ENCODE results near the gene ABHD14A. TPM values are rescaled to one million over a fixed set of nuclear protein-coding genes. Genes with fewer than 3 reads are reported as not detected.
"Not testable (repeated sequence)": the region's sequence is repeated elsewhere in the genome, so short reads cannot be mapped to it uniquely, and the experiment has no call there.

The ABHD14A gene
- total and polyA plus RNA-seq, 5 donors, result 19.9 to 43.3 (median 23.9) TPM

DNA sequence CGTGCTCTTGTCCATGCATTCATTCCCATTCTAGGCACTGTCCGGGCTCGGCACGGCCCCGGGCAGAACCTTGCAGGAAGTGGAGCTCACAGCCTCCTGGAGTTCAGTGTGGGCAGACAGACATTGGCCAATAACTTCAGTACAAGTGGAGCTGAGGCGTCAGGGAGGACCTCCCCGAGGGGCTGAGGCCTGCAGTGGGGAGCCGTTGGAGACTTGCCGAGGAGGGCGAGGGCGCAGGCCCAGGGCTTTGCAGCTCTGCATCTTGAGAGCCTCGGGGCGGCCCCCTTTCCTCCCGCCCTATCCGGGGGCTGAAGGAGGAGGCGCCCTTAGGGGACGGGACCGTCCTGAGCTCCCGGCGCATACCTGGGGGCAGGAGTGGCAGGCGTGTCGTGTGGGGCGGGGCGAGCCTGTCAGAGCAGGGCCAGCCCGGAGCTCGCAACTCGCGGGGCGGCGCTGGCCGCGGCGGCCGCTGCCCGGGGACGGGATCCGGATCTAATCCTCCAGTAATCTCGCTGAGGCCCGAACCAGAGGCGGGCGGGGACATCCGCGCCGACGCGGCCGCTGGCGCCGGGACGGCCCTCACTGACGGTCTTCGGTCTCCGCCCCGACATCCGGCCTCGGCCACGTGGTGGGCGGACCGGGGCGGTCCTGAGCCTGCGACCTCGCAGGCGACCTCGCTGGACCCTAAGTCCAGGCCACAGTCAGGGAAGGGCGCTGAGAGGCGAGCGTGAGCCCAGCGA is 8.1 kb downstream of the ABHD14A start, which contains the start of gene ACY1:
Gene ACY1 (plus strand): TSS at position 698 of the 740 bp plus-strand sequence. CDS start 530 bp downstream, outside the sequence.
- Histone ChIP-seq H3K4me1 (ENCODE audit: control insufficient read depth, insufficient read depth, low read length) (peaks cover 3% of the 10 kb centered on the region), H3K4me3 (ENCODE audit: low read length) (peak within 1 kb of the TSS; percentile 46), H3K27me3 (ENCODE audit: control insufficient read depth, insufficient read depth) (no peaks in the 10 kb centered on the region), H3K9me3 (ENCODE audit: control insufficient read depth, low read length) (no peaks in the 10 kb centered on the region), H3K27ac (ENCODE audit: low read length) (peak within 1 kb of the TSS; percentile 89)
- peak; percentile 93 to 94 for ATAC-seq
- intact Hi-C loops (cut with DNase I), result no loop called here
- DNase-seq, result peak; percentile 92 to 97 (median 96)
- under 1% methylated on average over 68 of the region's 68 CpGs for WGBS

GRCh38 chr3:51983578-51984268 is 8.9 kb downstream of the ABHD14A start:
- no peaks in the 10 kb centered on the region for H3K27me3 ChIP-seq (ENCODE audit: control insufficient read depth, insufficient read depth)
- intact Hi-C loops (cut with DNase I), result no loop called here
- no peak for DNase-seq
- no peak for ATAC-seq
- peaks cover 3% of the 10 kb centered on the region for H3K4me1 ChIP-seq (ENCODE audit: control insufficient read depth, insufficient read depth, low read length)
- H3K27ac ChIP-seq (ENCODE audit: low read length), result peak overlapping the region; percentile 89
- H3K9me3 ChIP-seq (ENCODE audit: control insufficient read depth, low read length), result no peaks in the 10 kb centered on the region
- peak overlapping the region; percentile 46 for H3K4me3 ChIP-seq (ENCODE audit: low read length)
- WGBS, result 75% methylated on average over 22 of the region's 22 CpGs

DNA sequence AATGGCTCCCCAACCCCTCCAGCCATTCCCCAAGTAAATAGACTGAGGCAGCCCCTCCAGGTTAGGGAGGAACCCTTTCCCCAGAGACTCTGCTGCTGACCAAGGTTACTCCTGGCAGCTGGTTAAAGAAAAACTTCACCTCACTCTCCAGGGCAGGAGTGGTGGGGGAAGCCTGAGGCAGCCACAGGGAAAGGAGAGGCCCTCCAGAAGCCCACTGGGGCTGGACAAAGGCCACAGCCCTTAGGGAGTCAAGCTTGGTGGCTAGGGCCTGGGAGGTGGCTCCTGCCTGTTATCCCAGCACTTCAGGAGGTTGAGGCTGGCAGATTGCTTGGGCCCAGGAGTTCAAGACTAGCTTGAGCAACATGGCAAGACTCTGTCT is 9.4 kb downstream of the ABHD14A start:
- H3K27ac ChIP-seq (ENCODE audit: low read length), result peak overlapping the region; percentile 89

DNA sequence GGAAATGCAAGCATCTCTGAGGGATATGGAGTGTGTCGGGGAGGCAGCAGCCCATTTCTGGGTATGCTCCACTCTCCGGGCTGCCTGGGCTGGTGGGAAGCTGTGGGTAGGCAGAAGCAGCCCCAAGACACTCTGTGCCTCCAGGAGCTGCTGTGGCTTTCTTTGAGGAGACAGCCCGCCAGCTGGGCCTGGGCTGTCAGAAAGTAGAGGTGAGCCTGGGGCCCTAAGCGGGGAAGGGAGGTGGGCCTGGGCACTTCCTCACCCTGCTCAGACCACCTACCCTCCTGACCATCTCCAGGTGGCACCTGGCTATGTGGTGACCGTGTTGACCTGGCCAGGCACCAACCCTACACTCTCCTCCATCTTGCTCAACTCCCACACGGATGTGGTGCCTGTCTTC is 10.2 kb downstream of the ABHD14A start:
- intact Hi-C loops (cut with DNase I), result no loop called here
- H3K9me3 ChIP-seq (ENCODE audit: control insufficient read depth, low read length), result no peaks in the 10 kb centered on the region
- ATAC-seq, result no peak
- peaks cover 6% of the 10 kb centered on the region for H3K4me1 ChIP-seq (ENCODE audit: control insufficient read depth, insufficient read depth, low read length)
- no peak overlapping the region for H3K4me3 ChIP-seq (ENCODE audit: low read length)
- DNase-seq, result no peak
- no peak overlapping the region for H3K27ac ChIP-seq (ENCODE audit: low read length)
- 85% methylated on average over 6 of the region's 6 CpGs for WGBS
- no peaks in the 10 kb centered on the region for H3K27me3 ChIP-seq (ENCODE audit: control insufficient read depth, insufficient read depth)

More for the DNA sequence above, 9.4 kb downstream of the ABHD14A start:
- Histone ChIP-seq H3K27me3 (ENCODE audit: control insufficient read depth, insufficient read depth) (no peaks in the 10 kb centered on the region), H3K9me3 (ENCODE audit: control insufficient read depth, low read length) (no peaks in the 10 kb centered on the region), H3K4me1 (ENCODE audit: control insufficient read depth, insufficient read depth, low read length) (peaks cover 3% of the 10 kb centered on the region), H3K4me3 (ENCODE audit: low read length) (no peak overlapping the region)
- ATAC-seq (no peak), DNase-seq (no peak)
- intact Hi-C loops (cut with DNase I), result no loop called here

DNA sequence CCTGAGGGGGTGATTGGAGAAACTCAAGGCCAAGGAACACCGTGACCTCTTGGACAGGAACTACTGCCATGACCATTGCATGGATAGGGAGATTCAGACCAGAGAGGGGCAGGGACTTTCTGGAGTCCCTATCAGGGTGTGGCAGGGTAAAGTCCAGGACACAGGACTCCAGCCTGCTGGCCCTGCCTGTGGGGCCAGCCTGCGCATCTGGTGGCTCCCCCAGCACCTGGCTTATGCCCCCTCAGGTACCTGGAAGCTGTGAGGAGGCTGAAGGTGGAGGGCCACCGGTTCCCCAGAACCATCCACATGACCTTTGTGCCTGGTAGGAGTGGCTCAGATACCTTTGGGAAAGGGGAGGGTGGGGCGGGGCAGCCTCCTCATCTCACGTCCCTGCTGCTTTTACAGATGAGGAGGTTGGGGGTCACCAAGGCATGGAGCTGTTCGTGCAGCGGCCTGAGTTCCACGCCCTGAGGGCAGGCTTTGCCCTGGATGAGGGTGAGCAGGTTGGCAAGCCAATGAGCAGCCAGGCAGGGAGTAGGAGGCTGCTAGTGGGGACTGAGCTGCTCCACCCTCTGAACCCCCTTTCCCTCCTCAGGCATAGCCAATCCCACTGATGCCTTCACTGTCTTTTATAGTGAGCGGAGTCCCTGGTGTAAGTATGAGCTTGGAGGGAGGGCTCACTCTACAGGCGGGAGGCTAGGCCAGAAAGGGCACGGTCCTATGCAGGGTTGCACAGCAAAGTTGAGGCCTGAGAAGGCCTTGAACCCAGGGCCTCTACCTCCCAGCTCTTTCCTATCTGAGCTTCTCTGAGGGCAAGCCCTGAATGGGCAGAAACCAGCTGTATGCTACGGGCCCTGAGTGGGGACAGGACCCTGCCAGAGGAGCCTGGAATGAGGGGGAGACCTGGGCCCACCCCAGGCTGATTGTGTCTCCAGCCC is 11.4 kb downstream of the ABHD14A start:
- DNase-seq (peak in 1 of 3 donors; percentile 11), ATAC-seq (no peak)
- no peak overlapping the region for H3K4me3 ChIP-seq (ENCODE audit: low read length)
- H3K9me3 ChIP-seq (ENCODE audit: control insufficient read depth, low read length), result no peaks in the 10 kb centered on the region
- 84% methylated on average over 12 of the region's 12 CpGs for WGBS
- intact Hi-C loops (cut with DNase I), result no loop called here
- no peak overlapping the region for H3K27ac ChIP-seq (ENCODE audit: low read length)
- no peaks in the 10 kb centered on the region for H3K27me3 ChIP-seq (ENCODE audit: control insufficient read depth, insufficient read depth)
- H3K4me1 ChIP-seq (ENCODE audit: control insufficient read depth, insufficient read depth, low read length), result peaks cover 6% of the 10 kb centered on the region

- no peaks in the 10 kb centered on the region for H3K9me3 ChIP-seq (ENCODE audit: control insufficient read depth, low read length)
- 89% methylated on average over 7 of the region's 7 CpGs for WGBS
- DNase-seq, result no peak
- no peak overlapping the region for H3K27ac ChIP-seq (ENCODE audit: low read length)
- H3K27me3 ChIP-seq (ENCODE audit: control insufficient read depth, insufficient read depth), result no peaks in the 10 kb centered on the region
- intact Hi-C loops (cut with DNase I), result no loop called here
- peaks cover 3% of the 10 kb centered on the region for H3K4me1 ChIP-seq (ENCODE audit: control insufficient read depth, insufficient read depth, low read length)
- ATAC-seq, result no peak
- no peak overlapping the region for H3K4me3 ChIP-seq (ENCODE audit: low read length)
Measured at GRCh38 chr3:51987568-51987967, 12.7 kb downstream of the ABHD14A start.

- Histone ChIP-seq H3K27me3 (ENCODE audit: control insufficient read depth, insufficient read depth) (no peaks in the 10 kb centered on the region), H3K27ac (ENCODE audit: low read length) (no peak overlapping the region), H3K4me1 (ENCODE audit: control insufficient read depth, insufficient read depth, low read length) (peaks cover 3% of the 10 kb centered on the region), H3K4me3 (ENCODE audit: low read length) (no peak overlapping the region), H3K9me3 (ENCODE audit: control insufficient read depth, low read length) (no peaks in the 10 kb centered on the region)
- DNase-seq (peak in 1 of 3 donors; percentile 42), ATAC-seq (no peak)
- WGBS, result 78% methylated on average over 15 of the region's 15 CpGs
- intact Hi-C loops (cut with DNase I), result no loop called here
Measured at GRCh38 chr3:51988286-51989146, 13.7 kb downstream of the ABHD14A start.

DNA sequence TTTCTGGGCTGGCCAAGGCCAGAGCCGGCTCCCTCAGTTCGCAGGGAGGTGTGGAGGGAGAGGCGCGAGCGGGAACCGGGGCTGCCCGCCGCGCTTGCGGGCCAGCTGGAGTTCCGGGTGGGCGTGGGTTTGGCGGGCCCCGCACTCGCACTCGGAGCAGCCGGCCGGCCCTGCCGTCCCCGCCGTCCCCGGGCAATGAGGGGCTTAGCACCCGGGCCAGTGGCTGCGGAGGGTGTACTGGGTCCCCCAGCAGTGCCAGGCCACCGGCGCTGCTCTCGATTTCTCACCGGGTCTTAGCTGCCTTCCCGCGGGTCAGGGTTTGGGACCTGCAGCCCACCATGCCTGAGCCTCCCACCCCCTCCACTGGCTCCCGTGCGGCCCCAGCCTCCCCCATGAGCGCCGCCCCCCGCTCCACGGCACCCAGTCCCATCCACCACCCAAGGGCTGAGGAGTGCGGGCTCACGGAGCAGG is 15.7 kb downstream of the ABHD14A start:
- intact Hi-C loops (cut with DNase I); H3K27ac ChIP-seq (ENCODE audit: low read length): not testable (repeated sequence)

DNA sequence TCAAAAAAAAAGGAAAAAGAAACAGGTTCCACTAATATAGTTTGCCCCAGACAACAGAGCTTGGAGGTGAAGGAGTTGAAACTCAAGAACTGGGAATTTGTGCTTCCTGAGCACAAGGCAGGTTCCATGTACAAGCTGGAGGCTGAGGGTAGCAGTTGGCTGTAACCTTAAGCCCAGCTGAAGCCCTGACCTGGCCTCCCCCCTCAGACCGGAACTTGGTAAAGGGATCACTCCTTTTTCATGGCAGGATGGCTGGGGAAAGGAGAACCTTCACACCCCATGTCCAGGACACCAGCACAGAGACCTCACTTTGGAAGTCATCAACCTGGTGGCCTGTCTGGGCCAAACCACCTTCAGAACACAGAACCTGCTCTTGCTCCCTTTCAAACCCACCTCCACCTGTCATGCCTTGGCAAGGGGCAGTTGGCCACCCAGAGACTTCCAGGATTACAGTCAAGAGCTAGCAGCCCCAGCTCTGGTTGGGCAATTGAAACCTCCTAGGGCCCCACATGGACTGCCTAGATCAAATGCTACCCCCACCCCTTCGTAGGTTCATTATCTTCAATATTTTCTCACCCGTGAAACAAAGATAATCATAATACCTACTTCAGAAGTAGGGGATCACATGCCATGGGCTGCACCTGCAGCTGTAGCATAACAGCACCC is 17.3 kb downstream of the ABHD14A start:
- H3K9me3 ChIP-seq (ENCODE audit: control insufficient read depth, low read length), result no peaks in the 10 kb centered on the region
- WGBS, result 71% methylated on average over 3 of the region's 3 CpGs
- peaks cover 11% of the 10 kb centered on the region for H3K4me1 ChIP-seq (ENCODE audit: control insufficient read depth, insufficient read depth, low read length)
- DNase-seq, result no peak
- ATAC-seq, result no peak
- no peak overlapping the region for H3K4me3 ChIP-seq (ENCODE audit: low read length)
- no peak overlapping the region for H3K27ac ChIP-seq (ENCODE audit: low read length)
- intact Hi-C loops (cut with DNase I), result no loop called here
- no peaks in the 10 kb centered on the region for H3K27me3 ChIP-seq (ENCODE audit: control insufficient read depth, insufficient read depth)

More for the DNA sequence above, 15.7 kb downstream of the ABHD14A start:
- H3K4me3 ChIP-seq (ENCODE audit: low read length); H3K27me3 ChIP-seq (ENCODE audit: control insufficient read depth, insufficient read depth); ATAC-seq; DNase-seq; H3K9me3 ChIP-seq (ENCODE audit: control insufficient read depth, low read length): not testable (repeated sequence)
- 74% methylated on average over 38 of the region's 38 CpGs for WGBS
- peaks cover 11% of the 10 kb centered on the region for H3K4me1 ChIP-seq (ENCODE audit: control insufficient read depth, insufficient read depth, low read length)

Data from right cardiac atrium (tissue), 5 donors.